PC-3 (cell line): Measurements from ENCODE around the gene TNNC2. TPM values are rescaled to one million over a fixed set of nuclear protein-coding genes. Genes with fewer than 3 reads are reported as not detected.

Source experiments
- ATAC-seq: fragments of 200-7000 bp; cut with Tn5 transposase; 2 replicates; pipeline ENCODE4 v1.9.1; 2020; ENCODE audit warnings: mild to moderate bottlenecking, moderate library complexity
- BruUV-seq: library from RNA; stranded (reverse); fragments of 400-500 nt; replicated peaks from 2 replicates; lab custom pipeline; 2021; lab: Mats Ljungman, UMichigan
- CTCF ChIA-PET: fragments of 300-600 bp; sonication (Branson Sonifier 250); formaldehyde crosslinking; loops from one replicate; lab custom pipeline; 2022; ENCODE audit warnings: antibody characterized with exemption; lab: Charles Lee
- POLR2A ChIA-PET: fragments of 300-600 bp; sonication (Branson Sonifier 250); formaldehyde crosslinking; loops from one replicate; lab custom pipeline; 2022; ENCODE audit warnings: antibody characterized with exemption; ENCODE audit not compliant: unreplicated experiment; lab: Charles Lee
- DNase-seq: peaks from one replicate; pipeline ENCODE4 v3.0.0-alpha.2; 2015
- H2AFZ ChIP-seq: fragments of 300-600 bp; sonication (generic); 2 replicates; pipeline ENCODE4 v1.6.0; 2016; ENCODE audit warnings: antibody characterized with exemption, low read length
- H3F3A ChIP-seq: fragments of 300-600 bp; sonication (generic); one replicate; pipeline ENCODE4 v1.6.0; 2017; ENCODE audit warnings: antibody characterized with exemption, low read length, control low read depth, mild to moderate bottlenecking; ENCODE audit not compliant: unreplicated experiment
- H3K27ac ChIP-seq: fragments of 300-600 bp; sonication (generic); 2 replicates; pipeline ENCODE4 v1.5.1; 2016; ENCODE audit warnings: mild to moderate bottlenecking, low read length
- H3K27me3 ChIP-seq: fragments of 300-600 bp; sonication (generic); 2 replicates; pipeline ENCODE4 v1.6.1; 2016; ENCODE audit warnings: low read length, mixed read lengths
- H3K36me3 ChIP-seq: fragments of 300-600 bp; sonication (generic); 2 replicates; pipeline ENCODE4 v1.6.1; 2016; ENCODE audit warnings: low read depth, mixed run types, low read length, mixed read lengths
- H3K4me1 ChIP-seq: fragments of 300-600 bp; sonication (generic); 2 replicates; pipeline ENCODE4 v1.5.1; 2016; ENCODE audit warnings: low read length; ENCODE audit not compliant: insufficient read depth
- H3K4me2 ChIP-seq: fragments of 300-600 bp; sonication (generic); 2 replicates; pipeline ENCODE4 v1.6.0; 2016; ENCODE audit warnings: low read length
- H3K4me3 ChIP-seq: fragments of 300-600 bp; sonication (generic); 2 replicates; pipeline ENCODE4 v1.5.1; 2016; ENCODE audit warnings: mild to moderate bottlenecking, low read length, mixed read lengths
- H3K79me2 ChIP-seq: fragments of 300-600 bp; sonication (generic); 2 replicates; pipeline ENCODE4 v1.6.1; 2017; ENCODE audit warnings: low read length, mixed read lengths
- H3K9ac ChIP-seq: fragments of 300-600 bp; sonication (generic); 2 replicates; pipeline ENCODE4 v1.6.0; 2016; ENCODE audit warnings: mild to moderate bottlenecking, low read length
- H3K9me2 ChIP-seq: fragments of 300-600 bp; sonication (generic); replicated peaks from 2 replicates; pipeline ENCODE4 v1.6.1; 2016; ENCODE audit warnings: mixed run types, low read length, mixed read lengths
- H3K9me3 ChIP-seq: fragments of 300-600 bp; sonication (generic); 2 replicates; pipeline ENCODE4 v1.6.1; 2016; ENCODE audit warnings: low read length, mixed read lengths
- H4K20me1 ChIP-seq: fragments of 300-600 bp; sonication (generic); 2 replicates; pipeline ENCODE4 v1.6.1; 2016; ENCODE audit warnings: low read length, mixed read lengths
- CTCF ChIP-seq: fragments of 300-600 bp; sonication (generic); conservative IDR thresholded peaks from 2 replicates; pipeline ENCODE4 v1.5.1; 2017; ENCODE audit warnings: antibody characterized with exemption, low read depth, mild to moderate bottlenecking, low read length
- EZH2 ChIP-seq: fragments of 300-600 bp; sonication (generic); IDR thresholded peaks from one replicate; pipeline ENCODE4 v1.6.1; 2017; ENCODE audit warnings: antibody characterized with exemption, mild to moderate bottlenecking, low read length; ENCODE audit not compliant: unreplicated experiment
- EZH2phosphoT487 ChIP-seq: fragments of 300-600 bp; sonication (generic); IDR thresholded peaks from 2 replicates; pipeline ENCODE4 v1.6.1; 2018; ENCODE audit warnings: mild to moderate bottlenecking, antibody characterized with exemption, low read length, borderline replicate concordance
- intact Hi-C: fragments of 100-400 bp; cut with micrococcal nuclease; formaldehyde crosslinking; loops from 2 replicates; pipeline ENCODE4 v1.9.0; 2023
- total RNA-seq: library from RNA; depleted of rRNA; stranded (reverse); fragments of >200 nt; gene quantifications from 2 replicates; pipeline ENCODE4 v1.2.3, GENCODE V29; 2014

The TNNC2 gene
- total RNA-seq, 1 experiment from 2014 or later = not detected

- Histone ChIP-seq H3K4me3 (no peak overlapping the region), H3K4me1 (peaks cover 29% of the 10 kb centered on the region), H4K20me1 (no peaks in the 10 kb centered on the region), H3F3A (peaks cover 2% of the 10 kb centered on the region), H3K9me2 (no peaks in the 10 kb centered on the region), H3K27me3 (no peaks in the 10 kb centered on the region), H3K79me2 (0 out of 2 replicates have a peak, but pooled peaks cover 2% of the 10 kb centered on the region), H3K36me3 (no peaks in the 10 kb centered on the region), H2AFZ (no peak overlapping the region), H3K9ac (no peak overlapping the region), H3K4me2 (no peak overlapping the region), H3K27ac (no peak overlapping the region), H3K9me3 (no peaks in the 10 kb centered on the region)
- ATAC-seq = no peak
- POLR2A ChIA-PET = no interaction called here
- intact Hi-C loops = no loop called here
- TF ChIP-seq EZH2phosphoT487 (no peak), EZH2 (no peak), CTCF (no peak)
- CTCF ChIA-PET = interaction anchor here (0.6 kb wide), 1 partner anchor 42 kb away, joined by 3 read pairs; no protein-coding TSS in a partner anchor
- DNase-seq = no peak
- BruUV-seq = no TSS peak
These were observed 36.7 kb upstream of the TNNC2 start for GRCh38 chr20:45863543-45864470.

- TF ChIP-seq EZH2 (no peak), CTCF (no peak)
- Histone ChIP-seq H3K79me2 (peaks cover 11% of the 10 kb centered on the region), H3K9me2 (no peaks in the 10 kb centered on the region), H3K9ac (peak overlapping the region; percentile 11; the same call in 1 of the 2 replicates), H3K9me3 (no peaks in the 10 kb centered on the region), H3K27ac (peak overlapping the region; percentile 65), H3F3A (peaks cover under 1% of the 10 kb centered on the region), H2AFZ (no peak overlapping the region), H3K4me3 (no peak overlapping the region), H3K4me2 (no peak overlapping the region), H4K20me1 (no peaks in the 10 kb centered on the region), H3K27me3 (no peaks in the 10 kb centered on the region), H3K36me3 (no peaks in the 10 kb centered on the region), H3K4me1 (peaks cover 22% of the 10 kb centered on the region)
- no TSS peak for BruUV-seq
- intact Hi-C loops = no loop called here
- no peak for DNase-seq
- CTCF ChIA-PET = no interaction called here
- no peak for ATAC-seq
- POLR2A ChIA-PET = interaction anchor here (0.6 kb wide), 1 partner anchor 11 kb away, joined by 7 read pairs; no protein-coding TSS in a partner anchor
These were observed 34.3 kb upstream of the TNNC2 start for GRCh38 chr20:45861221-45862075.
